HUES64 (cell line): Measurements from ENCODE around the gene TCF7L2.

Source experiments
- H3K27ac ChIP-seq: 2 replicates; pipeline ENCODE4 v1.7.0; 2013; ENCODE audit warnings: low read depth, low read length, inconsistent platforms
- H3K27me3 ChIP-seq: 2 replicates; pipeline ENCODE4 v1.6.1; 2013; ENCODE audit warnings: mild to moderate bottlenecking, low read length; ENCODE audit not compliant: insufficient read depth
- H3K36me3 ChIP-seq: 2 replicates; pipeline ENCODE4 v1.6.1; 2013; ENCODE audit warnings: mild to moderate bottlenecking, low read length; ENCODE audit not compliant: insufficient read depth
- H3K4me1 ChIP-seq: 2 replicates; pipeline ENCODE4 v1.6.1; 2013; ENCODE audit warnings: mild to moderate bottlenecking, low read length, moderate library complexity; ENCODE audit not compliant: insufficient read depth
- H3K4me3 ChIP-seq: 2 replicates; pipeline ENCODE4 v1.5.1; 2013; ENCODE audit warnings: mild to moderate bottlenecking, low read length, moderate library complexity
- H3K9ac ChIP-seq: 2 replicates; pipeline ENCODE4 v1.6.1; 2013; ENCODE audit warnings: mild to moderate bottlenecking, low read depth, low read length
- H3K9me3 ChIP-seq: 2 replicates; pipeline ENCODE4 v1.6.1; 2013; ENCODE audit warnings: low read depth, low read length; ENCODE audit not compliant: insufficient read depth
- WGBS: fragments of 150-250, 120-280 bp; methylation state at CpG from one replicate; pipeline ENCODE4 v1.1.7; 2013; ENCODE audit warnings: missing lambda C conversion rate; 5-methylcytosine and 5-hydroxymethylcytosine counted together

TCF7L2 gene

DNA sequence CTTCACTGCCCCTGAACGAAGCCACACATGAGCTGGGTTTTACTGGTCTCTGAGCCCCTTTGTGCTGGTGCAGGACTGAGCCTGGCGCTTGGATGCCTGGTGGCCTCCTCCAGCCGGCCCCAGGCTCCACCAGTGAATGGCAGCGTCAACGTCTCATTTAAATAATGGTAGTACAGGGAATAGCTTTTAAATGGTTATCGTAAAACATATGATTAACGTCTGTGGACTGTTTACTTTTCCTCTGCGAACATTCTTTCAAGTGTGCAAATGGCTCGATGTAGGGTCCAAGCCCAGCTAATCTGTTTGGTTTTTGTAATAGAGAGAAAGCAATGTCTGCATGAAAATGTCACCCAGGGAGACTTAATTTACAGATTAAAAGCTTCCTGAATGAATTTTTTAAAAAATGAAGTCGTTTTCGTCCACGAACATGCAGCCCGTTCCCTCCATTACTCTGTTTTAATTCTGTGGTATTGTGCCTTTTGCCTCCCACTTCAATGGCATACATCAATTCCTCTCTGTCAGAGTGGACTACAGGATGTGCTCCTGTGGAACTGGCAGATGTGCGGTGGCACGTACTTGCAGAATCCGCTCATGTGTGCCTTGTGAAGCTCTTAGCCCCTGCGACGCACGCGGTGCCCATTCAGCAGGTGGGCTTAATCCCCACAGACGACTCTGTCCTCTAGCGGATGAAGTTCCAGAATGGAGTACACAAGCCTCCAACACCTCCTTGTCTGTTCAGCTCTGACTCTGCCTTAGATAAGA, 192.7 kb downstream of the TCF7L2 start:
- no peaks in the 10 kb centered on the region for H3K27me3 ChIP-seq
- WGBS: 93% methylated on average over 22 of the region's 22 CpGs
- no peak overlapping the region for H3K9ac ChIP-seq
- H3K4me3 ChIP-seq: no peak overlapping the region
- peaks cover 23% of the 10 kb centered on the region for H3K4me1 ChIP-seq
- H3K9me3 ChIP-seq: no peaks in the 10 kb centered on the region
- H3K36me3 ChIP-seq: peaks cover 66% of the 10 kb centered on the region
- no peak overlapping the region for H3K27ac ChIP-seq

DNA sequence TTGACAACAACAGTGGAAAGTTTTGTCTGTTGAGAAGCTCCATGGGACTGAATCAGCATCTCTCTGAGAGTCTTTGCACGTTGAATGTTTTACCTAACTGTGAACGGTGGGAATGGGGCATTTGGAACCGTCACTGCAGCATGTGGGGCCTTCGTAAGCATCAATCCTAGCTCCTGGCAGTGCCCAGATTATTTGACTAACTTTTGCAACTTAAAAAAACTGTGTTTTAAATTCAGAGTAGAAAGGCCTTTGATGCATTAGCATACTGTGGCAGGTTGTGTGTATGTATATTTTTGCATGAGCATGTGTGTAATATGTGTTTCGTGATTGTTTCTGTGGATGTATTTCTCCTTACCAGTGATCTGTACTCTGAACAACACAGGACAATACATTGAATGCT, 194.5 kb downstream of the TCF7L2 start:
- Histone ChIP-seq H3K27me3 (no peaks in the 10 kb centered on the region), H3K9me3 (no peaks in the 10 kb centered on the region), H3K36me3 (peaks cover 84% of the 10 kb centered on the region), H3K4me1 (peaks cover 12% of the 10 kb centered on the region), H3K4me3 (no peak overlapping the region), H3K9ac (no peak overlapping the region), H3K27ac (no peak overlapping the region)
- 96% methylated on average over 5 of the region's 5 CpGs for WGBS

DNA sequence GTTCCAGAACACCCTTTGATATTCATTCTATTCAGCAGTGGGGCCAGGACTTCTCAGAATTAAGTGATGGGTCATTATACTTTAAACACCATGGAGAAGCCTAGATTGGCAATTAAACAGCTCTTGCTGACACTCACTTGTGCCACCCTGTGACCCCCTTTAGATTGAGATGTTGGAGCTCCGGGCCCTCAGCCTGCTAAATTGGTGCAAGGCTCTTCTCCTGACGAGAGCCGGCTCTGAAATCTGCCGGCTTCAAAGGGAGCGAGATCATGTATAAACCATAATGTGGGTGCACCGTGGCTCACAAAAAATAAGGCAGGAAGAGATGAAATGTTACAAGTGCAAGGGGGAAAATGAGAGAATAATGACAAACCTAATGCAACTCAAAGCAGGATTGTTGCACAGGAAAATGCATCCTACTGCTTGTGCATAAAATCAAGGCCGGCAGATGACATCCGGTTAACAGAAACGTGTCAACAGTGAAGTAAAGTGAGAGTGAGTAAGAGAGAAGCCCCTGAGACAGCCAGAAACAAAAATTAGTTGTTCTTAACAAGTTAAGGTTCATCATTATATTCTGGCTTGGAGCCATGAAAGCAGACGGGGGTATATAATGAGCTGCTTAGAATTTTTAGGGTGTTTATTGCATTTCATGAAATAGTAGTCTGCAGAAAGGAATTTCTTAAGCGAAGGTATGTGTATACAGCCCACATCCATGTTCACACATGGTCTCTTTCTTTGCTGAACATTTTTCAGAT, 198.2 kb downstream of the TCF7L2 start:
- Histone ChIP-seq H3K9ac (no peak overlapping the region), H3K36me3 (peaks cover 100% of the 10 kb centered on the region), H3K4me1 (no peaks in the 10 kb centered on the region), H3K27ac (no peak overlapping the region), H3K4me3 (no peak overlapping the region), H3K9me3 (no peaks in the 10 kb centered on the region), H3K27me3 (no peaks in the 10 kb centered on the region)
- 91% methylated on average over 11 of the region's 11 CpGs for WGBS

DNA sequence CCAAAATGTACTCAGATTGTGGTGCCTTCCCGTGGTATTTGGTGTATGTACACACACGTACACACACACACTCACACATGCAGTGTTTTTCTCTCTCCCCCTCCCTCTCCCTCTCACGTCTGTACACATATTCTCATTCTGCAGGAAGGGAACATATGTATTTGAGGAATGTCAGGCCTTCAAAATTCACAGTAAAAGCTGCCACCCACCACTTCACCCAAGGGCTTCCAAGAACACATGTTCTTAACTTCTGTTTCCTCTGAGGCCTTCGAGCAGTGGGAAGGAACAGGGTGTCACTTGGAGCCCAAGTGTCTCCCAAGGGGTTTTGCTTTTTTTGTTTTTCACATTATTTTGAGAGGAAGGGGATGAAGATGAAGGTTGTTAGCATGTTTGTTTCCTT, 198.9 kb downstream of the TCF7L2 start:
- H3K27me3 ChIP-seq: no peaks in the 10 kb centered on the region
- WGBS: 97% methylated on average over 3 of the region's 4 CpGs
- H3K27ac ChIP-seq: no peak overlapping the region
- H3K36me3 ChIP-seq: peaks cover 100% of the 10 kb centered on the region
- no peak overlapping the region for H3K4me3 ChIP-seq
- H3K4me1 ChIP-seq: no peaks in the 10 kb centered on the region
- H3K9me3 ChIP-seq: no peaks in the 10 kb centered on the region
- H3K9ac ChIP-seq: no peak overlapping the region

DNA sequence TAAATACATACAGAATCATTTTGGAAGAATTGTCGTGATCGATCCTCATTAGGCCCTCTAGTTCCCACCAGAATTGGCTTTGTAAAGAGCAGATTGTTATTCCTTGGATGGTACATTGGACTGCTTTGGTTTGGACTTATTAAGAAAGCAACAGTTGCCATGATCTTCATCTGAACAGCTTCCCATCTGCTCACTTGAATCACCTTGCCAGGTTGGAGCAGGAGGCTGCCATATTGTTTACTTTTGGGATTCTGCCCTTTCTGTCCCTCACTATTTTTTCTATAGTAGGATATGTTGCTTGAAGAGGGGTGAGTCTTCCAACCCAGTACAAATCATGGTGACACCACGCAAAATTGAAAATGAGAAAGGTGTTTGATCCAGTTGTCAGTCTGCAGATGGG, 199.6 kb downstream of the TCF7L2 start:
- Histone ChIP-seq H3K9me3 (no peaks in the 10 kb centered on the region), H3K36me3 (peaks cover 100% of the 10 kb centered on the region), H3K4me3 (no peak overlapping the region), H3K9ac (no peak overlapping the region), H3K27me3 (no peaks in the 10 kb centered on the region), H3K4me1 (no peaks in the 10 kb centered on the region), H3K27ac (no peak overlapping the region)
- WGBS: over 99% methylated on average over 3 of the region's 3 CpGs

DNA sequence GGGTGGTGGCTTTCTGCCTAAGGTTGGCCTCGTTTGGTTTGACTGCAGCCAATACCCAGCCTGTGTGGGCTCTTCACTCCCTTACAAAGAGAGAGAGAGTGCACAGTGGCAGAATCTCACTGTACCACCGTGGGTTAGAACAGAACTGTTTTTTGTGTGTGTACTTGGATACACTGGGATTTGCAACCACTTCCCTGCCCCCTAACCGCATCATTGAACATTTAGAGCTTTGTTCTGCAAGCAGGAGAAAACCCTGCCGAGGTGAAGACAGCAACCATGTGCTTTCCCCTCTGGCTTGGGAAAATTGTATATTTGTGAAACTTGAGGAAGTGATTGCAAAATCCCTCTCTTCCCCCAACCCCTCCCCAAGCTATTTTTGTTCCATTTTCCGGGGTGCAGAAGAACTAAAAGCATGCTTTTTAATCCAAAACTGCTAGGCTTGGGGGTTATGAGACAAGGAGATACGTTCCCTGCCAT, 201.2 kb downstream of the TCF7L2 start:
- Histone ChIP-seq H3K27me3 (no peaks in the 10 kb centered on the region), H3K36me3 (peaks cover 98% of the 10 kb centered on the region), H3K4me1 (no peaks in the 10 kb centered on the region), H3K9me3 (no peaks in the 10 kb centered on the region), H3K27ac (no peak overlapping the region), H3K4me3 (no peak overlapping the region), H3K9ac (no peak overlapping the region)
- 94% methylated on average over 6 of the region's 6 CpGs for WGBS

DNA sequence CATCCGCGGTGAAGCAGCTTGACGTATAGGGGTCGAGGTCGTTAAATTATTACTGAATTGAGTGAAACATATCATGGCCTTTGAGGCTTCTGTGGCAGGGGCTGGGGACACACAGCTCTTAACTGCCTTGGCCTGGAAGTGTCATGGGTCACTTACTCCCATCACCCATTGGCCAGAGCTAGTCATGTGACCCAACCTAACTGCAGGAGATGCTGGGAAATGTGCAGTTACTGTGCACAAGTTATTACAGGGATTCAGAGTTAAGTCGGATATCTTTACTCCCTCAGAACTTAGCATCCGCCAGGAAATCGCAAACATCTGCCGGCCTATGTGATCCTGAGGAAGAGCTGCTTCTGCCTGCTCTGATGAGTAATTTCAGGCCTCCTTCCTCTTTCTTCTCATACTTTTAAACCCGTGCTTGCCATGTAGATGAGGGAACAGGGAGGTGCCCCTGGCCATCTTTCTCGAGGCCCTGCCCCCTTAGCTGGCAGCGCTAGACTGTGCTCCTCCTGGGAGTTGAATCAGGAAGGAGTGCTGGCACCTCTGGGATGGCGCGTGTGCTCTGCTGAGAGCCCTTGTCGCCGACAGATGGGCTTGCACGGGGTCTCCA, 203.6 kb downstream of the TCF7L2 start:
- H3K27me3 ChIP-seq: no peaks in the 10 kb centered on the region
- no peak overlapping the region for H3K4me3 ChIP-seq
- H3K9me3 ChIP-seq: no peaks in the 10 kb centered on the region
- H3K36me3 ChIP-seq: peaks cover 95% of the 10 kb centered on the region
- WGBS: 96% methylated on average over 17 of the region's 17 CpGs
- no peak overlapping the region for H3K27ac ChIP-seq
- no peaks in the 10 kb centered on the region for H3K4me1 ChIP-seq
- no peak overlapping the region for H3K9ac ChIP-seq

DNA sequence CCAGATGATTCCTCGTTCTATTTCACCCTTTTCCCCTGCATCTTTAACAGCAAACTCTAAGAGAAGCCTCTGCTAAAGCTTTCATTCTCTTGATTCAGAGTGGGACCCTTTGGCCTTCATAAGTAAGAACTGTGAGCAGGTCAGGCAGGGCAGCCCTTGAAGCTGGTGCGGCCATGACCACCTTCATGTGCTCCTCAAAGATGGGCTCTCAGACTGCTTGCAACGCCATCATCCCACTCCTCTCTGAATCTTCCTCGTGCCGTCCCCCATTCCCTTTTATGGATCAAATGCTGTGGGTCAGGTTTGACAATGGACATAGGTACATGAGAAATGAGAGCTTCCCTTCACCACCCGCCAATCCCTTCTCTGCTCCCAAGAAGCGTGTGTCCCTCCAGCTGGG, 207.4 kb downstream of the TCF7L2 start:
- Histone ChIP-seq H3K9me3 (no peaks in the 10 kb centered on the region), H3K4me3 (no peak overlapping the region), H3K27ac (no peak overlapping the region), H3K4me1 (peaks cover 3% of the 10 kb centered on the region; the same call in 1 of the 2 replicates), H3K9ac (no peak overlapping the region), H3K27me3 (no peaks in the 10 kb centered on the region), H3K36me3 (peaks cover 90% of the 10 kb centered on the region)
- 95% methylated on average over 7 of the region's 7 CpGs for WGBS

DNA sequence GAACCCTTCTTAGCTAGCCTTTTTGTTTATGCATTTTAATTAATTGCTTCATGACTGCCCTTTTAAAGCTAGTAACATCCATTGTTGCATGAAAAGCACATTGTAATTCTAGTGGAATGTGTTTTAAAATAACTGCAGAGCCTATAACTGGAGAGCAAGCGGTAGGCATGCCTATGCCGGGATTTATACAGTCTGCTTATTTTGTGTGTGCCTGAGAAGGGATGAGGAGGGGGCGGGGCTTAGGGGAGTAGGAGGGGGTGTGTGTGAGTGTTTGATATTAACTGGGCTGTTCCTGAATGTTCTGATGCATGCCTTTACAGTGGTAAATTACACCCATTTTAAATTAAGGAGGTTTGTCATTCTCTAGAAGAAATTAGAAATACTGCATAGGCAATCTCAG, 208.1 kb downstream of the TCF7L2 start:
- Histone ChIP-seq H3K9me3 (no peaks in the 10 kb centered on the region), H3K4me3 (no peak overlapping the region), H3K9ac (no peak overlapping the region), H3K36me3 (peaks cover 82% of the 10 kb centered on the region), H3K27ac (no peak overlapping the region), H3K4me1 (peaks cover 3% of the 10 kb centered on the region; the same call in 1 of the 2 replicates), H3K27me3 (no peaks in the 10 kb centered on the region)
- 85% methylated on average over 3 of the region's 3 CpGs for WGBS

DNA sequence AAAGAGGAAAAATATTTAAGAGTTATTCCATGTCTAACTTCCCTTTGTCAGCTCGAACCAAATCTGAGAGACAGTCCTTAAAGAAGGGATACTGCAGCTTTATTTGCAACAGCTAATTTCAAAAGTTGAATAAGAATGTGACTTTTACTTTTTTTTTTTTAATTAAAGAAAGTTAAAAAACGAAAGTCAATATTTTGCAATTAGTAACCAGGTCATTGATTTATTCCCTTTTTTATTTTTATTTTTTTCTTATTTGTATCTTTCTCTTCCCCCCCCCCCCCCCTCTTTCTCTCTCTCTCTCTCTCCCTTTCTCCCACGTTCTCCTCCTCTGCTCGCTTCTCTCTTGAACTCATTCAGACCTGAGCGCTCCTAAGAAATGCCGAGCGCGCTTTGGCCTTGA, 209.5 kb downstream of the TCF7L2 start:
- Histone ChIP-seq H3K4me3 (no peak overlapping the region), H3K9me3 (no peaks in the 10 kb centered on the region), H3K4me1 (peaks cover 16% of the 10 kb centered on the region), H3K36me3 (peaks cover 76% of the 10 kb centered on the region), H3K27me3 (no peaks in the 10 kb centered on the region), H3K9ac (no peak overlapping the region), H3K27ac (no peak overlapping the region)
- WGBS: 99% methylated on average over 7 of the region's 8 CpGs

DNA sequence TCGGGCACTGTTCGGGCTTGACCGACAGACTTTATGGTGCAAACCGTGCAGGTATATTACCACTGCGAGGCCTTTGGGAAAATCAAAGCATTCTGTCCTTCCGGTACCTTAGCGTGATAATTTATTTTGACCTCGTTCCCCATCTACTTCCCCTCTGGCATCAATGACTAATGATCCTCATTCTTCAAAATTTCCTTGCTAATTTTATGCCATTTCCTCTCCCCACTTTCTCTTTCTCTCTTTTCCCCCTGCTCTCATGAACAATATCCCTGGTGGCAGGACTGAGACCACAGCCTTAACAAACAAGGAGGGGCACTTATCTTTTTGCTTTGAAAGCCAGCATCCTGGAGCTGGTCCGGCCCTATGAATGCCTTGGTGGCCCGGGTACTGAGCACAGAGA, 210.6 kb downstream of the TCF7L2 start:
- H3K9ac ChIP-seq: no peak overlapping the region
- H3K9me3 ChIP-seq: no peaks in the 10 kb centered on the region
- WGBS: 93% methylated on average over 10 of the region's 10 CpGs
- H3K36me3 ChIP-seq: peaks cover 70% of the 10 kb centered on the region
- no peaks in the 10 kb centered on the region for H3K27me3 ChIP-seq
- H3K4me3 ChIP-seq: no peak overlapping the region
- peaks cover 26% of the 10 kb centered on the region for H3K4me1 ChIP-seq
- H3K27ac ChIP-seq: no peak overlapping the region
